Glutamatergic neuron (in vitro differentiated cells): ENCODE results near the gene PACSIN2. TPM values are rescaled to one million over a fixed set of nuclear protein-coding genes. Genes with fewer than 3 reads are reported as not detected.

Experiments
- DNase-seq: peaks from one replicate; pipeline ENCODE4 v3.0.0; 2022
- H3K27ac Mint-ChIP-seq: one replicate; pipeline ENCODE4 v1.8.0; 2020; ENCODE audit warnings: mild to moderate bottlenecking, mixed read lengths, inconsistent platforms; ENCODE audit not compliant: unreplicated experiment
- H3K27me3 Mint-ChIP-seq: one replicate; pipeline ENCODE4 v1.8.0; 2020; ENCODE audit warnings: mild to moderate bottlenecking, moderate library complexity, mixed read lengths, inconsistent platforms; ENCODE audit not compliant: unreplicated experiment
- H3K36me3 Mint-ChIP-seq: one replicate; pipeline ENCODE4 v1.8.0; 2020; ENCODE audit warnings: mild to moderate bottlenecking, mixed read lengths, inconsistent platforms; ENCODE audit not compliant: unreplicated experiment
- H3K4me1 Mint-ChIP-seq: one replicate; pipeline ENCODE4 v1.8.0; 2020; ENCODE audit warnings: mild to moderate bottlenecking, low read depth, mixed read lengths, inconsistent platforms; ENCODE audit not compliant: unreplicated experiment
- H3K4me3 Mint-ChIP-seq: one replicate; pipeline ENCODE4 v1.8.0; 2020; ENCODE audit warnings: mild to moderate bottlenecking, mixed read lengths, inconsistent platforms; ENCODE audit not compliant: unreplicated experiment
- H3K9me3 Mint-ChIP-seq: one replicate; pipeline ENCODE4 v1.8.0; 2020; ENCODE audit warnings: mild to moderate bottlenecking, moderate library complexity, mixed read lengths, inconsistent platforms; ENCODE audit not compliant: unreplicated experiment
- total RNA-seq: library from RNA; stranded (reverse); fragmentation: NEBNext Ultra II Directional; extraction: Animal tissue kit (Norgen Biotek cat#: 25700); gene quantifications from one replicate; pipeline ENCODE4 v1.2.1, GENCODE V29; 2021; ENCODE audit not compliant: unreplicated experiment
- TF ChIP-seq, protein P1 (sequence below): fragments of 200-600 bp; sonication (generic); IDR thresholded peaks from one replicate; pipeline ENCODE4 v1.5.0; 2021; ENCODE audit not compliant: partially characterized antibody, unreplicated experiment

PACSIN2 gene
- total RNA-seq, 1 donor from 2014 or later = 47.3 TPM

DNA sequence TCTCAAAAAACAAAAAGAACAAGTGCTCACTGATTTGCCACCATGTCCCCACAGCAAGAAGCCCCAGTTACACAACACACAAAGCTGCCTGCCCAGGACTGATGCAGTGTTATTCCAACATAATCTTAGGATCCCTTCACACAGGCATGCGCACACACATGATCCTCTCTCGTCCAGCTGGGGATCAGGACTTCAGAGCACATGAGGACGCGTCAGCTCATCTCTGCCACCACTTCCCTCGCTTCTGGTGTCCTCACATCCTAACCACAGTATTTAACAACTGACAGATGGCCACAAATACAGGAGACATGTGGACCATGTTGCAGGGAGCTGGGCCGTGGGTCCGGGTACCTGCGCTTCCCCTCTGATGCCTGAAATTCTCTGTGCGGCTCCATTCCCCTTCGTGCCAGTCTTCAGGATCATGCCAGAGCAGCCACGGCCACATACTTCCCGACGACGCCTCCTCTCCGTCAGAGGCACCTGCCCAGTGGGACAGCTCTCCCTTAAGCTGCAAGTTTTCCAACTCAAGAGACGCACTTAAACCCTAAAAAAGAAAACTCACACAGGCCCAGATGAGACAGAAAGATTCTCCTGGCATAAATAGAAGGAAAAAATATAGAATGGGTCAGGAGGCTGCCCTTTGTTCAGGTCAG is 68.3 kb downstream of the PACSIN2 start:
- Mint-ChIP-seq H3K4me1 (peaks cover 31% of the 10 kb centered on the region), H3K36me3 (no peaks in the 10 kb centered on the region), H3K27me3 (peaks cover 2% of the 10 kb centered on the region), H3K9me3 (peaks cover 1% of the 10 kb centered on the region), H3K27ac (peak overlapping the region; percentile 60), H3K4me3 (peak overlapping the region; percentile 35)
- TF ChIP-seq, protein P1, sequence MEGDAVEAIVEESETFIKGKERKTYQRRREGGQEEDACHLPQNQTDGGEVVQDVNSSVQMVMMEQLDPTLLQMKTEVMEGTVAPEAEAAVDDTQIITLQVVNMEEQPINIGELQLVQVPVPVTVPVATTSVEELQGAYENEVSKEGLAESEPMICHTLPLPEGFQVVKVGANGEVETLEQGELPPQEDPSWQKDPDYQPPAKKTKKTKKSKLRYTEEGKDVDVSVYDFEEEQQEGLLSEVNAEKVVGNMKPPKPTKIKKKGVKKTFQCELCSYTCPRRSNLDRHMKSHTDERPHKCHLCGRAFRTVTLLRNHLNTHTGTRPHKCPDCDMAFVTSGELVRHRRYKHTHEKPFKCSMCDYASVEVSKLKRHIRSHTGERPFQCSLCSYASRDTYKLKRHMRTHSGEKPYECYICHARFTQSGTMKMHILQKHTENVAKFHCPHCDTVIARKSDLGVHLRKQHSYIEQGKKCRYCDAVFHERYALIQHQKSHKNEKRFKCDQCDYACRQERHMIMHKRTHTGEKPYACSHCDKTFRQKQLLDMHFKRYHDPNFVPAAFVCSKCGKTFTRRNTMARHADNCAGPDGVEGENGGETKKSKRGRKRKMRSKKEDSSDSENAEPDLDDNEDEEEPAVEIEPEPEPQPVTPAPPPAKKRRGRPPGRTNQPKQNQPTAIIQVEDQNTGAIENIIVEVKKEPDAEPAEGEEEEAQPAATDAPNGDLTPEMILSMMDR = no peak
- no peak for DNase-seq

DNA sequence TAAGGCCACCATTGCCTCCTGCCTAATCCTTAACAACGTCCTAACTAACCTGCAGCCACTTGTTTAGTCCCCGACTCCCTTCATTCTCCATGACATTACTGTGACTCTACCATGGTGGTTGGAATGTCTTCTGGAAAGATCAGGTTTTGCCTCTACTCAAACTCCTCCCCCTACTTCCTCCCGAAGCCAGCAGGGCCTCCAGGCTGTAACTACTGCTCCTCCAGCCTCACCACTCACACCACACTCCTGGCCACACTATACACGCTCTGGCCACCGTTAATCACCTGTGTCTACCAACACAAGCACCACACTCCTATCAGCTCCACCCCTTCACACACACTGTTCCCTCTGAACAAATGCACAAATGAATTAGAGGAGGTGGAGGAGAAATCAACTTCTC is 69.2 kb downstream of the PACSIN2 start:
- H3K27ac Mint-ChIP-seq = peak overlapping the region; percentile 12
- peaks cover 2% of the 10 kb centered on the region for H3K27me3 Mint-ChIP-seq
- peak overlapping the region; percentile 19 for H3K4me3 Mint-ChIP-seq
- H3K36me3 Mint-ChIP-seq = no peaks in the 10 kb centered on the region
- TF ChIP-seq, protein P1 = no peak
- DNase-seq = no peak
- H3K4me1 Mint-ChIP-seq = peaks cover 26% of the 10 kb centered on the region
- H3K9me3 Mint-ChIP-seq = peaks cover 1% of the 10 kb centered on the region

DNA sequence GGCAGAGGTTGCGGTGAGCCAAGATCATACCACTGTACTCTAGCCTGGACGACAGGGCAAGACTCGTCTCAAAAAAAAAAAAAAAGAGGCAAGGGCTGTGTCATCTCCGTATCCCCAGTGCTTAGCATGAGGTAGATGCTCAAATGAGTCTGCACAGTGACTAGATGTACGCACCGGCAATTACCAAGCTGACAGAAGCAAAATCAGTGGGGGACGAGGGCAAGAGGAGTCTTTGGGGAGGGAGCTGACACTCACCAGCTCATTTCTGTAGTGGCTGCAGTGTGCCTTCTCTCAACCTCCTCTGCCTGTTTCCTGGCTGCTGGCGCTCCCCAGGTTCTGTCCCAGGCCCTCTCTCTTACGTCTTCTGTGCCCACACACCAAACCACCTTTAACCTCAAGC is 69.9 kb downstream of the PACSIN2 start:
- Mint-ChIP-seq H3K4me3 (no peak overlapping the region), H3K36me3 (no peaks in the 10 kb centered on the region), H3K27me3 (peaks cover 2% of the 10 kb centered on the region), H3K4me1 (peaks cover 28% of the 10 kb centered on the region), H3K27ac (peak overlapping the region; percentile 30), H3K9me3 (peaks cover 1% of the 10 kb centered on the region)
- no peak for DNase-seq
- TF ChIP-seq, protein P1 = no peak

DNA sequence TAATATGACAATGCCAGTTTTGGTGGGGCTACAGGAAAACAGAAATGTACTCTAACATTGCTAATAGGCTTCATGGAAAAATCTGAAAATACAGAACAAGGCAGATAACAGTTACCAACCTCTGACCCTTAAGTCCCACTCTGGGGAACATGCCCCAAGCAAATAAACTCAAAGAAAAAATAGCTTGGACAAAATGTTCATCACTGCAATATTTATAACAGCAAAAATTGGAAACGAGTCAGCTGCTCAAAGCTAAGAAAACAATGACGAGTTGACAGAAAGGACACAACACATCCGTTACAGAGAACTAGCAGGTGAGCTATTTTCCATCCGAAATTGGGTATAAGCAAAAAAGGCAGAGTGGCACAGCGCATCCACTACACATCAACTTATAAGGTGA is 70.5 kb downstream of the PACSIN2 start:
- Mint-ChIP-seq H3K4me3 (no peak overlapping the region), H3K27ac (no peak overlapping the region)

DNA sequence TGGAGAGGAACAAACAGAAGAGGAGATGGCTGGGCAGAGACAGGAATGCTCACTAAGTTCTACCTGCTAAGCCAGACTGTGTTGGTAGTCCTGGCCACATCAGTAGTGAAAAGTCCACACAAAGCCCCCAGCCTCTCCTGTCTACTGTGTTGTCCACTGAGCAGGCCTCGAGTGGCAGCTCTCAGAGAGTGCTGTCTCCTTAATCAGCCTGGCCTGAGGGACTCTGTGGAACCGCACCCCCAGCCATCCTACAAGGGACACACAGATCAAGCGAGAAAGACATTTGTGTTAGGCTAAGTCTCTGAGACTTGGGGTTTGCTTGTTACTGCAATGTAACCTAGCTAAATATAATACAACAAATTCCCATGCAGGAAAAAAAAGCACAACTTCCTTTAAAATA is 71.0 kb downstream of the PACSIN2 start:
- Mint-ChIP-seq H3K27me3 (no peaks in the 10 kb centered on the region), H3K4me1 (peaks cover 27% of the 10 kb centered on the region), H3K27ac (no peak overlapping the region), H3K4me3 (no peak overlapping the region), H3K9me3 (peaks cover 1% of the 10 kb centered on the region), H3K36me3 (no peaks in the 10 kb centered on the region)
- no peak for DNase-seq
- TF ChIP-seq, protein P1 = no peak

More for the DNA sequence above, 70.5 kb downstream of the PACSIN2 start:
- TF ChIP-seq, protein P1 = no peak
- Mint-ChIP-seq H3K27me3 (peaks cover 2% of the 10 kb centered on the region), H3K4me1 (peaks cover 27% of the 10 kb centered on the region), H3K36me3 (no peaks in the 10 kb centered on the region), H3K9me3 (peaks cover 1% of the 10 kb centered on the region)
- no peak for DNase-seq
